Right lobe of liver (tissue), 6 donors: ENCODE data around the gene COPA. TPM values are rescaled to one million over a fixed set of nuclear protein-coding genes. Genes with fewer than 3 reads are reported as not detected.
A peak's percentile ranks its signal among the peaks of the same experiment; 100 is the strongest.

ENCODE experiments used
- ATAC-seq, 4 donors: fragments of 200-7000 bp; cut with Tn5 transposase; one replicate each; pipeline ENCODE4 v1.9.1; 2020; ENCODE audit warnings: mild to moderate bottlenecking in 4 of 4, moderate library complexity in 4 of 4
- DNase-seq, 3 donors: peaks; one replicate each; pipeline ENCODE4 v3.0.0-alpha.2; 2020
- H3K27ac ChIP-seq, 3 donors: fragments of 200-600 bp; one replicate each; pipeline ENCODE4 v1.8.0; 2022
- H3K27me3 ChIP-seq, 2 donors: fragments of 200-600 bp; one replicate each; pipeline ENCODE4 v1.8.0; 2022
- H3K36me3 ChIP-seq, 4 donors: fragments of 200-600 bp; sonication (generic) in 1 of 4; one replicate each; pipeline versions ENCODE4 v1.5.1 to v1.8.0; 2017 to 2022; ENCODE audit warnings: control low read depth in 1 of 4
- H3K4me1 ChIP-seq, 4 donors: fragments of 200-600 bp; sonication (generic) in 1 of 4; one replicate each; pipeline versions ENCODE4 v1.5.1 to v1.8.0; 2017 to 2022; ENCODE audit warnings: control low read depth in 1 of 4
- H3K4me3 ChIP-seq, 3 donors: fragments of 200-600 bp; one replicate each; pipeline ENCODE4 v1.8.0; 2022
- H3K9me3 ChIP-seq, 4 donors: fragments of 200-600 bp; sonication (generic) in 1 of 4; one replicate each; pipeline versions ENCODE4 v1.5.1 to v1.8.0; 2017 to 2022; ENCODE audit warnings: control low read depth in 1 of 4
- CTCF ChIP-seq, 4 donors: fragments of 200-600 bp in 3 of 4; fragments of 450-650 bp in 1 of 4; IDR thresholded peaks; one replicate each; pipeline versions ENCODE4 v1.5.1 to v1.8.0; 2016 to 2022; ENCODE audit warnings: antibody characterized with exemption in 4 of 4, mild to moderate bottlenecking in 2 of 4
- POLR2A ChIP-seq: fragments of 450-650 bp; IDR thresholded peaks from one replicate; pipeline ENCODE4 v1.6.1; 2017; ENCODE audit warnings: antibody characterized with exemption, mild to moderate bottlenecking
- WGBS: methylation state at CpG from one replicate; pipeline ENCODE4 v1.1.6; 2018; ENCODE audit warnings: low coverage, low lambda C conversion rate; ENCODE audit not compliant: insufficient coverage; ENCODE audit errors: missing lambda C conversion rate; 5-methylcytosine and 5-hydroxymethylcytosine counted together
- intact Hi-C, 2 donors: fragments of 100-400 bp; cut with DNase I; formaldehyde crosslinking; loops; one replicate each; pipeline versions ENCODE4 v1.11.2 to v1.14.1; 2022
- total RNA-seq, 6 experiments: library from RNA; depleted of rRNA in 2 of 6; stranded (reverse); fragments of >200 nt in 2 of 6; fragmentation: NEBNext Ultra II Directional in 3 of 6; extraction: Animal tissue kit (Norgen Biotek cat#: 25700) in 3 of 6; gene quantifications; one replicate each; pipeline versions ENCODE4 v1.1.0 to v1.2.4, GENCODE V29; 2016 to 2023
- donor health status: DM: no; HTN: yes; CAD: no.
- donor health status: DM: no; HTN: no; CAD: no.
- donor health status: DM: no; HTN: no; CAD: no.
- donor health status: DM: no; HTN: yes; CAD: no.
- donor health status: DM: no; HTN: yes; CAD: no.

The COPA gene
- total RNA-seq, 6 experiments from 2014 or later = 75.5 to 109 (median 103) TPM

GRCh38 chr1:160367516-160367900 is 24.5 kb upstream of the COPA start:
- Histone ChIP-seq H3K9me3 (no peaks in the 10 kb centered on the region), H3K36me3 (no peaks in the 10 kb centered on the region), H3K27ac (no peak overlapping the region), H3K4me3 (no peak overlapping the region), H3K27me3 (no peaks in the 10 kb centered on the region), H3K4me1 (no peaks in the 10 kb centered on the region)
- TF ChIP-seq CTCF (IDR thresholded peaks at IDR 0.05) = no peak
- TF ChIP-seq POLR2A = no peak
- ATAC-seq (no peak), DNase-seq (peak in 1 of 3 donors; percentile 17)
- intact Hi-C loops = loop anchor here in 1 of 2 donors (10.0 kb wide), 1 partner anchor 173 kb away; the partner anchor contains the start of gene CASQ1
- WGBS = 39% methylated on average over 2 of the region's 4 CpGs

DNA sequence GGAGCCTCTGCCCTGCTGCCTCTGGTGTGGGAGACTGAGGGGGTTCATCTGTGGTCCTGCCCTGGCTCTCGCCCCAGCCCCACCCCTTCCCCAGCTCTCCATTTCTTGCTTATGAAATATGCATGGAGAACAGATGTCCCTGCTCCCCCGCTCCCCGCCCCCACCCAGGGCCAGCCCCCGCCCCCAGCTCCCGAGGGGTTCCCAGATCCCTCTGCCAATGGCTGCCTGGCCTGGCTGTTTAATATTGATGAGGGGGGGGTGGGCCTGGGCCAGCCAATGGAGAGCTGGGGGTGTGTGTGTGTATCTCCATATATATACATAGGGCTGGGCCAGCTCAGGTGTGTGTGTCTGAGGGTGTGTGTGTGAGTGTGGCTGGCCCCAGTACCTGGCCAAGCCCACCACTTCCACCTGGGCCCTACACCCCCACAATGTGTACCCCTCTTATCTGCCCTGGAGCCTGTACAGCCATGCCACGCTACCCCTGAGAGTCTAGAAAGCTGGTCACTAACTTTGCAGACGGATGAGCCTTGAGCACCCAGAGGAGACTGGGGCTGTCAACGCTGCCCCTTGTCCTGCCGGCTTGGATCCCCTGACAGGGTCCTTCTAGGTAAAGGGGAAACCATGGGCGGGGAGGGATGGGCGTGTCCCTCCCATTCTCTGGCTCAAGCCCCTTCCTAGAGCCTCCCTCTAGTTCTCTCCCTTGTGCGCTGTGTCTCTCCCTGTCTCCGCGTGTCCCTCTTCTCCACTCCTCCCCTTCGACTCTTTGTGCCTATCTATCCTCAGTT is 23.9 kb upstream of the COPA start, which contains the start of gene NHLH1:
TSS of gene NHLH1 (plus strand) at position 341 of the 785 bp plus-strand sequence. CDS start 3,661 bp downstream, outside the sequence.
- intact Hi-C loops = loop anchor here in 1 of 2 donors (10.0 kb wide), 1 partner anchor 172 kb away; the partner anchor contains the start of gene CASQ1
- no peak within 1 kb of the TSS for H3K4me3 ChIP-seq
- no peaks in the 10 kb centered on the region for H3K4me1 ChIP-seq
- TF ChIP-seq CTCF (IDR thresholded peaks at IDR 0.05) = no peak
- TF ChIP-seq POLR2A = no peak
- H3K9me3 ChIP-seq = no peaks in the 10 kb centered on the region
- no peaks in the 10 kb centered on the region for H3K27me3 ChIP-seq
- no peak for ATAC-seq
- no peaks in the 10 kb centered on the region for H3K36me3 ChIP-seq
- 45% methylated on average over 7 of the region's 15 CpGs for WGBS
- DNase-seq = peak in 1 of 3 donors; percentile 31
- no peak within 1 kb of the TSS for H3K27ac ChIP-seq

- TF ChIP-seq CTCF (IDR thresholded peaks at IDR 0.05) (no peak), POLR2A (no peak)
- Histone ChIP-seq H3K36me3 (peaks cover 0 to 2% (median 0%) of the 10 kb centered on the region in 4 donors), H3K27ac (no peak overlapping the region), H3K4me1 (no peaks in the 10 kb centered on the region), H3K27me3 (no peaks in the 10 kb centered on the region), H3K4me3 (no peak overlapping the region), H3K9me3 (no peaks in the 10 kb centered on the region)
- WGBS = no CpG with 5 or more reads among the region's 1 CpG
- DNase-seq = peak in 1 of 3 donors; percentile 9
- no peak for ATAC-seq
- intact Hi-C loops = loop anchor here in 1 of 2 donors (10.0 kb wide), 1 partner anchor 171 kb away; the partner anchor contains the start of gene CASQ1
Measured at GRCh38 chr1:160365325-160365724, 22.3 kb upstream of the COPA start.

DNA sequence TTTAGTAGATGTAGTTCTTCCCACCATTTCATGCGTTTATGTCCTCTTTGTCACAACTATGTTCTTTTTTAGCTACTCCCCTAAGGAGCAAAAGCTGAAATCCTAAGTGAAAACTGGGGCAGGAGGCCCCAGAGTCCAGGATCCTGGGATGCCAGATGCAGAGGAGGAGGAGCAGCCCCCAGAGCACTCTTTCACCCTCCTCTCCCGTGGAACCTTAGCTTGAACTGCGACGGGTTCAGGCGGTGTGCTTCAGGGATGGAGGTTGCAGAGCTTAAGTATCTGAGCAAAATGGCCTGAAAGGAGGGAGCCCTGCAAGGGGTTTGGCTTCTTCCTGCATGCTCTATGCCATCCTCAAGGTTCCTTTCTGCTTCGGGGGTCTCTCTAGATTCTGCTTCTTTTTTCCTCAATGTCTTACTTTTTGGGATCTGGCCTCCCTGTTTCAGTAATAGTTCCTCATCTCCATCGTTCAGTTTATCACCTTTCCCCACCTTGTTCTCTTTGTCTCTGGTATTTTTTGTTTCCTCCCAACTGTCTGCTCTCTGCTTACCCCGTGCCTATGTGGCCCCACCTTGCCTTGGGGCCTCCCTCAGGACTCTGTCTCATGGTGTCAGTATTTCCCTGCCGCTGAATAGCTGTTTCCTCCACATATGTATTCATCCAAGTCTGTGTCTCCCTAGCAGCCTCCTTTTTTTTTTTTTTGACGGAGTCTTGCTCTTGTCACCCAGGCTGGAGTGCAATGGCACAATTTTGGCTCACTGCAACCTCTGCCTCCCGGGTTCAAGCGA is 21.1 kb upstream of the COPA start:
- WGBS = 56% methylated on average over 6 of the region's 12 CpGs

More for the DNA sequence above, 21.1 kb upstream of the COPA start:
- Histone ChIP-seq H3K27me3 (no peaks in the 10 kb centered on the region), H3K36me3 (peaks cover 0 to 4% (median 0%) of the 10 kb centered on the region in 4 donors), H3K27ac (no peak overlapping the region), H3K4me3 (no peak overlapping the region), H3K9me3 (no peaks in the 10 kb centered on the region), H3K4me1 (no peaks in the 10 kb centered on the region)
- intact Hi-C loops = loop anchor here in 1 of 2 donors (10.0 kb wide), 1 partner anchor 169 kb away; the partner anchor contains the start of gene CASQ1
- TF ChIP-seq POLR2A = no peak
- no peak for TF ChIP-seq CTCF (IDR thresholded peaks at IDR 0.05)
- DNase-seq (no peak), ATAC-seq (no peak)
